ENCODE data around the gene PSME1.
A peak's percentile ranks its signal among the peaks of the same experiment; 100 is the strongest.

The PSME1 gene

DNA sequence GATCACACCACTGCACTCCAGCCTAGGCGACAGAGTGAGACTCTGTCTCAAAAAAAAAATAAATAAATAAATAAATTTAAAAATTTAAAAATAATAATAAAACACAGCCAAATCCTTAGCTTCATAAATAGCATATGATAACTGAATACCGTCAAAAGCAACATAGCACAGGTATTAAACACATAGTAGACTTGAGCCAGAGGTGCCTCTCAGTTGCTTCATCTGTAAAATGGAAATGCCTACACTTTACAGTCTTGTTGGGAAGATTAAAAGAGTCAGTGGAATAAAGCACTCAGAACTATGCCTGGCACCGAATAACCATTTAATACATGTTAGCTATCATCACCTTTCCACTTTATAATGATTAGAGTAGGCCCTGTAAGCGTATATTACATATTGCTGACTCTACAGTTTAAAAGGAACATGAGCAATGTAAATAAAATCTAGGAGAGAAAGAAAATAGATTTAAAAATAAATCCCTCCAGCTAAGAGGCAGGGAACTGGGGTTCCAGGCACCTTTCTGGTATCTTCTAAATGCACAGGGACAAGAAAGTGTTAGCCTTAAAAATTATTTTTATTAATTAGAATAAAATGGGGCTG lies 29.2 kb upstream of the PSME1 start:
- H3K4me3 ChIP-seq (replicated peaks in 1 of 2; ENCODE audit: low read depth in 2 of 2, low read length in 2 of 2): no peak overlapping the region
- TF ChIP-seq, protein P1, sequence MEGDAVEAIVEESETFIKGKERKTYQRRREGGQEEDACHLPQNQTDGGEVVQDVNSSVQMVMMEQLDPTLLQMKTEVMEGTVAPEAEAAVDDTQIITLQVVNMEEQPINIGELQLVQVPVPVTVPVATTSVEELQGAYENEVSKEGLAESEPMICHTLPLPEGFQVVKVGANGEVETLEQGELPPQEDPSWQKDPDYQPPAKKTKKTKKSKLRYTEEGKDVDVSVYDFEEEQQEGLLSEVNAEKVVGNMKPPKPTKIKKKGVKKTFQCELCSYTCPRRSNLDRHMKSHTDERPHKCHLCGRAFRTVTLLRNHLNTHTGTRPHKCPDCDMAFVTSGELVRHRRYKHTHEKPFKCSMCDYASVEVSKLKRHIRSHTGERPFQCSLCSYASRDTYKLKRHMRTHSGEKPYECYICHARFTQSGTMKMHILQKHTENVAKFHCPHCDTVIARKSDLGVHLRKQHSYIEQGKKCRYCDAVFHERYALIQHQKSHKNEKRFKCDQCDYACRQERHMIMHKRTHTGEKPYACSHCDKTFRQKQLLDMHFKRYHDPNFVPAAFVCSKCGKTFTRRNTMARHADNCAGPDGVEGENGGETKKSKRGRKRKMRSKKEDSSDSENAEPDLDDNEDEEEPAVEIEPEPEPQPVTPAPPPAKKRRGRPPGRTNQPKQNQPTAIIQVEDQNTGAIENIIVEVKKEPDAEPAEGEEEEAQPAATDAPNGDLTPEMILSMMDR (IDR thresholded peaks at IDR 0.05; ENCODE audit: low read depth, low read length): no peak
- no peak for DNase-seq (ENCODE audit: low read depth in 2 of 2)

DNA sequence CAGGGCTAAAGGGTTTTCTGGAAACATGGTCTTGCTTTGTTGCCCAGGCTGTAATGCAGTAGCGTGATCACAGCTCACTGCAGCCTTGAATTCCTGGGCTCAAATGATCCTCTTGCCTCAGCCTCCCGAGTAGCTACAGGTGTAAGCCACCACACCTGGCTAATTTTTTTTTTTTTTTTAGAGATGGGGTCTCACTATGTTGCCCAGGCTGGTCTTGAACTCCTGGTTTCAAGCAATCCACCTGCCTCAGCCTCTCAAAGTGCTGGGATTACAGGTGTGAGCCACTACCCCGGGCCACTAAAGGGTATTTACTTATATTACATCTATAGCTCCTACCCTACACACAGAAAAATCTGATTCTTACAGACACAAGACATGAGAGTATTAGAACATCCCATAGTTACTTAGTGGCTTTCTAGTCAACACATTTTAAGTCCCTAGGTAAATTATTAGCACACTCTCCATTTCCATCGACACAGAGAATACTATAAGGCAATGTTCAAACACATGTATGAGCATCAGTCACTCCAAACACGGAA lies 27.6 kb upstream of the PSME1 start:
- TF ChIP-seq, protein P1 (IDR thresholded peaks at IDR 0.05; ENCODE audit: low read depth, low read length): no peak
- no peak overlapping the region for H3K4me3 ChIP-seq (replicated peaks in 1 of 2; ENCODE audit: low read depth in 2 of 2, low read length in 2 of 2)
- DNase-seq (ENCODE audit: low read depth in 2 of 2): no peak

DNA sequence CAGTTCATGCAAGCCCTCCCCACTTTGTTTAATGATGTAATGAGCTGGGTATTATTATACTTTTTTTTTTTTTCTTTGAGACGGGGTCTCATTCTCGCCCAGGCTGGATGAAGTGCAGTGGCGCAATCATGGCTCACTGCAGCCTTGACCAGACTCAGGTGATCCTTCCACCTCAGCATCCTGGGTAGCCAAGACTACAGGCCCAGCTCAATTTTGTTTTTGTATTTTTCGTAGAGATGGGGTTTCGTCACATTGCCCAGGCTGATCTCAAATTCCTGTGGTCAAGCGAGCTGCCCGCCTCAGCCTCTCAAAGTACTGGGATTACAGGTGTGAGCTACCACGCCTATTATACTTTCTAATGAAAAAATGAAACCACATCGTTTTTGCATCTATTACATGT lies 25.9 kb upstream of the PSME1 start:
- DNase-seq (ENCODE audit: low read depth in 2 of 2): no peak
- no peak overlapping the region for H3K4me3 ChIP-seq (replicated peaks in 1 of 2; ENCODE audit: low read depth in 2 of 2, low read length in 2 of 2)
- TF ChIP-seq, protein P1 (IDR thresholded peaks at IDR 0.05; ENCODE audit: low read depth, low read length): no peak

DNA sequence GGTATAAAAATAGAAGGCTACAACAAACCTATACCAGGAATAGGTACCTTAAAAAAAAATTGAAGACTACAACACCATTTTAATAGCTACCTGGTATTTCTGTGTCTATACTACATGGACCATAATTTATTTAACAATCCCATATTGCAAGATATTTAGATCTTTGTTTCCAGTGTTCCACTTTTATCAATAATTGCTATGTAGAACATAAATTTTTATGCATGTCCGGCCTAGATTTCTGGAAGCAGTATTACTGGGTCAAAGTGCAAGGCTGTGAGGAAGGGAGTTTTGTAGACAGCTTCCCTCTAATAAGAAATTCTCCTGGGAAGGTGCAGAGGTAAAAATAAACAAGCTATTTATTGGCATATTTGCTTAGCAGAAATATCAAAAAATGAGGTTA lies 25.5 kb upstream of the PSME1 start:
- H3K4me3 ChIP-seq (replicated peaks in 1 of 2; ENCODE audit: low read depth in 2 of 2, low read length in 2 of 2): no peak overlapping the region
- TF ChIP-seq, protein P1 (IDR thresholded peaks at IDR 0.05; ENCODE audit: low read depth, low read length): no peak
- no peak for DNase-seq (ENCODE audit: low read depth in 2 of 2)

DNA sequence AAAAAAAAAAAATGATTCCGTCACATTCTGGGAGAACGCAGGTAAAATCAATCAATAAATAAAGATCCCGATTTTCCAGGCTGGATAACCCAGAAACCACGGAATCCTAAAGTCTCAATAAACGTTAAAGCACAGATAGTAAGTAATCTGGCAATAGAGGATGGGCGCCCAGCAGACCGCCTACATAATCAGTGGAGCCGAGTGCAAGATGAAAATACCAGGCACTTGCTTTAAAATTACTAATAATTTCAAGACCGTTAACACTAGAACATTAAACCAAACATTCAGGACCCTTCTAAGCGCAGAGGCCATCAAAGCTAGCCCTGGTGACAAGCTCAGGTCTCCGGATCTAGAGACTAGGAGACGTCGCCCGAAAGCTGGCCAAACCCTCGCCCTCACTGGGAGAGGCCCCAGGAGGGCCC lies 22.6 kb upstream of the PSME1 start:
- TF ChIP-seq, protein P1 (IDR thresholded peaks at IDR 0.05; ENCODE audit: low read depth, low read length): no peak
- DNase-seq (ENCODE audit: low read depth in 2 of 2): no peak
- H3K4me3 ChIP-seq (replicated peaks in 1 of 2; ENCODE audit: low read depth in 2 of 2, low read length in 2 of 2): peak overlapping the region; percentile 71 to 91

DNA sequence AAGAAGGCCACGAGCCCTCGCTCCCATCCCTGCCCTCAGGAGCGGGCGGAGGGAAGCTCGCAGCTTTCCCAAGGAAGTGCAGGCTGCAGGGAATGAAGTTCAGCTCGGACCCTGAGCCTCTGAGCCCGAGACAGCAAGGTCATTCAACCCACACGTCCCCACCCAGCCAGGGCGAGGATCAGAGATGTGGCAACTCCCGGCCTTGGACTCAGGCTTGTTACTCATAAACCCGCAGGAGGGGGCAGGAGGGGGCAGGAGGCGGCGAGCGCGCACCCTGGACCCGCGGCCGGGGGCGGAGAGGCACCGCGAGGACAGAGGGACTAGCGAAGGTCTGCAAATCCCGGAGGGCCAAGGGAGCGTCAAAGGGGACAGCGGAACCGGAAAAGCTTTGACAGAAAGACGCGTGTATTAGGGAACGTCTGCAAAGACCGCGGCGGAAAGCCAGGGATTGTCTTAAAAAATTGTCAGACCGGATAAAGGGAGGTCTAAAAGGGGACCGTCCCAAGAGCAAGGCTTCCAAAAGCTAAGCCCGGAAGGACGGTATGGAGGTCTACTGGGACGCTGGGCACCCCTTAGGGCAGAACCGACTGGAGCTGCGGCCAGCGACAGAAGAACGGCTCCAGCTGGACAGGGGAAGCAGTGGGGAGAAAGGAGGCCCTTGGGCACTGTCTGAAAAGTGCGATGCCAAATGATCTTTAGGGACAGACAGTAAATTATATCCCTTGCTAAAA lies 22.0 kb upstream of the PSME1 start:
- TF ChIP-seq, protein P1 (IDR thresholded peaks at IDR 0.05; ENCODE audit: low read depth, low read length): no peak
- peak; percentile 84 to 88 for DNase-seq (ENCODE audit: low read depth in 2 of 2)

More for the DNA sequence above, 22.0 kb upstream of the PSME1 start:
- peak overlapping the region; percentile 71 to 91 for H3K4me3 ChIP-seq (replicated peaks in 1 of 2; ENCODE audit: low read depth in 2 of 2, low read length in 2 of 2)
